ENCODE measurements around the gene ZNF212. TPM values are rescaled to one million over a fixed set of nuclear protein-coding genes. Genes with fewer than 3 reads are reported as not detected.
A peak's percentile ranks its signal among the peaks of the same experiment; 100 is the strongest.

Gene ZNF212
- total and polyA plus RNA-seq, 9 of the 15 experiments (the other 6 are each of a cell fraction or from before 2014, with no cell fraction given), result 1.8 to 21.4 (median 7.2) TPM

DNA sequence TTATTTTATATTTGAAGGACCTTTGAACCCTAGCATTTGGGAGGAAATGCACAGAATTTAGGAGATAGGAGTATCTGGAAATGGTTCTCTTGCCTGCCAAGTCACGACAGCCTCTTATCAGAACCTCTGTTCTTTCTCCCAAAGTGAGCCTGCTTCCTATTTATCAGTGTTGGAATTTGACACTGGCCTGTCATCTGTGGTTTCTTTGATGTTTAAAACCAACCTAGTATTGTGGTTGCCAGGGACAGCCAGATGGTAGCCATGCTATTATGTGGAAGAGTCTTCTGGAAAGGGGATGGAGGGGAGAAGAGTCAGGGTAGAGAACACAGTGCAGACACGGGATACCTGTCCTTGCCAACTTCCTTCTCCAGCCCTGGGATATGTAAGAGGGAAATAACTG is 23.0 kb upstream of the ZNF212 start:
- no peak overlapping the region for H3K27ac ChIP-seq (ENCODE audit: extremely low read depth, low read depth, low read length)
- H3K9ac ChIP-seq (ENCODE audit: insufficient read depth in 1 of 2, low read depth in 2 of 2, low read length in 2 of 2), result no peak overlapping the region
- no peak overlapping the region for H2AFZ ChIP-seq (ENCODE audit: low read depth, low read length)
- no peaks in the 10 kb centered on the region for H3K9me3 ChIP-seq (replicated peaks; ENCODE audit: control insufficient read depth, insufficient read depth, low read depth, low read length)
- no peak overlapping the region for H3K4me2 ChIP-seq (ENCODE audit: insufficient read depth, low read length)
- 44% methylated on average over 2 of the region's 2 CpGs for WGBS (ENCODE audit: insufficient coverage, low coverage, missing lambda C conversion rate)
- H3K79me2 ChIP-seq (ENCODE audit: control insufficient read depth, insufficient read depth, low read length), result no peaks in the 10 kb centered on the region
- in situ Hi-C loops (cut with MboI) (no loop called here), intact Hi-C loops (cut with micrococcal nuclease) (no loop called here)
- H3K4me3 ChIP-seq, result no peak overlapping the region
- FAIRE-seq (peak; percentile 75), ATAC-seq (peak; percentile 27), DNase-seq (ENCODE audit: extremely low read depth in 1 of 4, low spot score in 3 of 4) (peak in 2 of 4 experiments; percentile 46 to 55)
- peaks cover 94% of the 10 kb centered on the region for H3K36me3 ChIP-seq (ENCODE audit: control insufficient read depth, insufficient read depth, low read length)
- peaks cover 0 to 12% of the 10 kb centered on the region in 2 experiments; a peak in 2 of 5 replicates for H3K4me1 ChIP-seq (replicated peaks in 1 of 2; ENCODE audit: control insufficient read depth in 2 of 2, insufficient read depth in 2 of 2, low read length in 2 of 2)
- H3K27me3 ChIP-seq (ENCODE audit: control insufficient read depth in 2 of 2, insufficient read depth in 2 of 2, low read length in 2 of 2), result no peaks in the 10 kb centered on the region
- POLR2A ChIA-PET, result no interaction called here
- H4K20me1 ChIP-seq (replicated peaks; ENCODE audit: control insufficient read depth, insufficient read depth, low read length), result no peaks in the 10 kb centered on the region
- BruUV-seq (replicated peaks), result no TSS peak
- H3K9me1 ChIP-seq (ENCODE audit: control insufficient read depth, insufficient read depth, low read length), result no peaks in the 10 kb centered on the region
- CTCF ChIA-PET (ENCODE audit: low intra/inter-chr PET ratio), result no interaction called here
- TF ChIP-seq MCM5 (IDR thresholded peaks at IDR 0.05; ENCODE audit: low read depth), result no peak
- TF ChIP-seq MTF1 (CRISPR knock-in tag; IDR thresholded peaks at IDR 0.05; ENCODE audit: borderline replicate concordance), result no peak
- no peak for TF ChIP-seq YY1 (IDR thresholded peaks at IDR 0.05; ENCODE audit: borderline replicate concordance in 1 of 3, control insufficient read depth in 1 of 3, extremely low read depth in 1 of 3, insufficient read depth in 3 of 3, insufficient read length in 1 of 3, insufficient replicate concordance in 2 of 3, low read depth in 1 of 3, low read length in 2 of 3)
- TF ChIP-seq MYNN (IDR thresholded peaks at IDR 0.05), result peak; percentile 52; the same call in 1 of the 2 replicates
- no peak for TF ChIP-seq MYNN (CRISPR knock-in tag; IDR thresholded peaks at IDR 0.05)
- no peak for TF ChIP-seq NR2C2 (CRISPR knock-in tag; IDR thresholded peaks at IDR 0.05)
- 0 out of 2 replicates have a peak, but pooled peaks have one; percentile 20 for TF ChIP-seq NR2C2 (tag; IDR thresholded peaks at IDR 0.05)
- TF ChIP-seq ZNF140 (CRISPR knock-in tag; IDR thresholded peaks at IDR 0.05), result no peak
- TF ChIP-seq BHLHE40 (IDR thresholded peaks at IDR 0.05; ENCODE audit: low read length), result no peak
- no peak for TF ChIP-seq TAF7 (tag; IDR thresholded peaks at IDR 0.05)
- TF ChIP-seq, protein P1, sequence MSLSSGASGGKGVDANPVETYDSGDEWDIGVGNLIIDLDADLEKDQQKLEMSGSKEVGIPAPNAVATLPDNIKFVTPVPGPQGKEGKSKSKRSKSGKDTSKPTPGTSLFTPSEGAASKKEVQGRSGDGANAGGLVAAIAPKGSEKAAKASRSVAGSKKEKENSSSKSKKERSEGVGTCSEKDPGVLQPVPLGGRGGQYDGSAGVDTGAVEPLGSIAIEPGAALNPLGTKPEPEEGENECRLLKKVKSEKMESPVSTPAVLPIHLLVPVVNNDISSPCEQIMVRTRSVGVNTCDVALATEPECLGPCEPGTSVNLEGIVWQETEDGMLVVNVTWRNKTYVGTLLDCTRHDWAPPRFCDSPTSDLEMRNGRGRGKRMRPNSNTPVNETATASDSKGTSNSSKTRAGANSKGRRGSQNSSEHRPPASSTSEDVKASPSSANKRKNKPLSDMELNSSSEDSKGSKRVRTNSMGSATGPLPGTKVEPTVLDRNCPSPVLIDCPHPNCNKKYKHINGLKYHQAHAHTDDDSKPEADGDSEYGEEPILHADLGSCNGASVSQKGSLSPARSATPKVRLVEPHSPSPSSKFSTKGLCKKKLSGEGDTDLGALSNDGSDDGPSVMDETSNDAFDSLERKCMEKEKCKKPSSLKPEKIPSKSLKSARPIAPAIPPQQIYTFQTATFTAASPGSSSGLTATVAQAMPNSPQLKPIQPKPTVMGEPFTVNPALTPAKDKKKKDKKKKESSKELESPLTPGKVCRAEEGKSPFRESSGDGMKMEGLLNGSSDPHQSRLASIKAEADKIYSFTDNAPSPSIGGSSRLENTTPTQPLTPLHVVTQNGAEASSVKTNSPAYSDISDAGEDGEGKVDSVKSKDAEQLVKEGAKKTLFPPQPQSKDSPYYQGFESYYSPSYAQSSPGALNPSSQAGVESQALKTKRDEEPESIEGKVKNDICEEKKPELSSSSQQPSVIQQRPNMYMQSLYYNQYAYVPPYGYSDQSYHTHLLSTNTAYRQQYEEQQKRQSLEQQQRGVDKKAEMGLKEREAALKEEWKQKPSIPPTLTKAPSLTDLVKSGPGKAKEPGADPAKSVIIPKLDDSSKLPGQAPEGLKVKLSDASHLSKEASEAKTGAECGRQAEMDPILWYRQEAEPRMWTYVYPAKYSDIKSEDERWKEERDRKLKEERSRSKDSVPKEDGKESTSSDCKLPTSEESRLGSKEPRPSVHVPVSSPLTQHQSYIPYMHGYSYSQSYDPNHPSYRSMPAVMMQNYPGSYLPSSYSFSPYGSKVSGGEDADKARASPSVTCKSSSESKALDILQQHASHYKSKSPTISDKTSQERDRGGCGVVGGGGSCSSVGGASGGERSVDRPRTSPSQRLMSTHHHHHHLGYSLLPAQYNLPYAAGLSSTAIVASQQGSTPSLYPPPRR (CRISPR knock-in tag; IDR thresholded peaks at IDR 0.05; ENCODE audit: borderline replicate concordance), result no peak
- TF ChIP-seq NR2C1 (IDR thresholded peaks at IDR 0.05), result no peak
- TF ChIP-seq NR2C1 (tag; IDR thresholded peaks at IDR 0.05), result peak; percentile 62
- TF ChIP-seq TBL1XR1 (IDR thresholded peaks at IDR 0.05; ENCODE audit: low read length in 2 of 2), result no peak
- TF ChIP-seq, protein P2, sequence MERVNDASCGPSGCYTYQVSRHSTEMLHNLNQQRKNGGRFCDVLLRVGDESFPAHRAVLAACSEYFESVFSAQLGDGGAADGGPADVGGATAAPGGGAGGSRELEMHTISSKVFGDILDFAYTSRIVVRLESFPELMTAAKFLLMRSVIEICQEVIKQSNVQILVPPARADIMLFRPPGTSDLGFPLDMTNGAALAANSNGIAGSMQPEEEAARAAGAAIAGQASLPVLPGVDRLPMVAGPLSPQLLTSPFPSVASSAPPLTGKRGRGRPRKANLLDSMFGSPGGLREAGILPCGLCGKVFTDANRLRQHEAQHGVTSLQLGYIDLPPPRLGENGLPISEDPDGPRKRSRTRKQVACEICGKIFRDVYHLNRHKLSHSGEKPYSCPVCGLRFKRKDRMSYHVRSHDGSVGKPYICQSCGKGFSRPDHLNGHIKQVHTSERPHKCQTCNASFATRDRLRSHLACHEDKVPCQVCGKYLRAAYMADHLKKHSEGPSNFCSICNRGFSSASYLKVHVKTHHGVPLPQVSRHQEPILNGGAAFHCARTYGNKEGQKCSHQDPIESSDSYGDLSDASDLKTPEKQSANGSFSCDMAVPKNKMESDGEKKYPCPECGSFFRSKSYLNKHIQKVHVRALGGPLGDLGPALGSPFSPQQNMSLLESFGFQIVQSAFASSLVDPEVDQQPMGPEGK (CRISPR knock-in tag; IDR thresholded peaks at IDR 0.05; ENCODE audit: borderline replicate concordance), result no peak
- no peak for TF ChIP-seq TRIM24 (IDR thresholded peaks at IDR 0.05)
- TF ChIP-seq TCF7 (IDR thresholded peaks at IDR 0.05; ENCODE audit: borderline replicate concordance), result peak; percentile 87
- no peak for TF ChIP-seq DMBX1 (CRISPR knock-in tag; IDR thresholded peaks at IDR 0.05; ENCODE audit: borderline replicate concordance)

Measured in K562 (cell line).